Lower leg skin (tissue), 3 donors: ENCODE results near the gene GPRIN2.

Source experiments
- CTCF ChIP-seq, 3 donors: fragments of 450-650 bp; IDR thresholded peaks; one replicate each; pipeline ENCODE4 v1.5.1; 2016; ENCODE audit warnings: antibody characterized with exemption in 3 of 3, mild to moderate bottlenecking in 3 of 3, moderate library complexity in 2 of 3
- POLR2A ChIP-seq, 2 donors: fragments of 450-650 bp; IDR thresholded peaks; one replicate each; pipeline ENCODE4 v1.6.1; 2016 to 2017; ENCODE audit warnings: antibody characterized with exemption in 2 of 2, mild to moderate bottlenecking in 1 of 2, moderate library complexity in 1 of 2

GRCh38 chr10:46552526-46553237 lies 3.8 kb downstream of the GPRIN2 start:
- TF ChIP-seq POLR2A (IDR thresholded peaks at IDR 0.05) (no peak), CTCF (IDR thresholded peaks at IDR 0.05) (no peak)
